BJ (cell line): Measurements from ENCODE around the gene TTC28. TPM values are rescaled to one million over a fixed set of nuclear protein-coding genes. Genes with fewer than 3 reads are reported as not detected.
"Not testable (repeated sequence)": the region's sequence is repeated elsewhere in the genome, so short reads cannot be mapped to it uniquely, and the experiment has no call there.

ENCODE experiments used
- CTCF ChIA-PET: fragments of 350-600 bp; formaldehyde crosslinking; extraction: SDS; loops from one replicate; lab custom pipeline; 2021; ENCODE audit warnings: antibody characterized with exemption, inconsistent platforms; lab: Yijun Ruan, JAX
- POLR2A ChIA-PET: fragments of 300-600 bp; sonication (Branson Sonifier 250); formaldehyde crosslinking; extraction: SDS; loops from one replicate; lab custom pipeline; 2021; ENCODE audit warnings: antibody characterized with exemption; lab: Charles Lee
- DNase-seq: peaks from one replicate; pipeline ENCODE4 v3.0.0-alpha.2; 2011; ENCODE audit warnings: low read depth
- H3K27me3 ChIP-seq: 2 replicates; pipeline ENCODE4 v1.6.0; 2011; ENCODE audit warnings: low read length; ENCODE audit not compliant: control insufficient read depth, insufficient read depth
- H3K36me3 ChIP-seq: 2 replicates; pipeline ENCODE4 v1.5.1; 2011; ENCODE audit warnings: low read length; ENCODE audit not compliant: control insufficient read depth, insufficient read depth
- H3K4me3 ChIP-seq: 2 replicates; pipeline ENCODE4 v1.5.1; 2011; ENCODE audit warnings: low read depth, mild to moderate bottlenecking, control low read depth, low read length
- polyA plus RNA-seq: library from polyadenylated mRNA; depleted of rRNA; stranded (reverse); fragments of >200 nt; gene quantifications from 2 replicates; pipeline ENCODE4 v1.2.3, GENCODE V29; 2011
- TF ChIP-seq, protein P1 (sequence below): IDR thresholded peaks from 2 replicates; pipeline ENCODE4 v1.5.1; 2011; ENCODE audit warnings: low read depth, mild to moderate bottlenecking, control low read depth, inconsistent platforms, low read length, moderate library complexity; ENCODE audit not compliant: insufficient read depth

Gene TTC28
- polyA plus RNA-seq, 1 experiment, result 8.7 TPM

DNA sequence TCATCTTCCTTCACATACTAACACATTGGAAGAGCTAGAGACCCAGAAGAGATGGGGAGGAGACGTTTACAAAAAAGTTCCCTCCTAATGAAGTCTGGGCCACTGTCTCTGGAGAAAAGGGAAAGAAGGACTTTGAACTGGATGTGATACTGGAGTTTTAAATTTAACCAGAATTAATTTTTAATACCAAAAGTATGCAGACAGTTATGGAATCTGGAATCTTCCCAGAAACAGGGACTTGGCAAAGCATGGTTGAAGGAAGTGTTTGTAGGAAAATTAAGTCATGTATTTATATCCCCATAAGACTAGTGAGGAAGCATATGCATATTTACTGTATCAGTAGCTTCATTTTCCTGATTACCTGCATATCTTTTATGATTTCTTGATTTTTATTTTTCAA lies 215.5 kb downstream of the TTC28 start:
- Histone ChIP-seq H3K36me3 (no peaks in the 10 kb centered on the region), H3K4me3 (no peak overlapping the region), H3K27me3 (no peaks in the 10 kb centered on the region)
- POLR2A ChIA-PET, result no interaction called here
- CTCF ChIA-PET, result no interaction called here
- DNase-seq, result no peak
- TF ChIP-seq, protein P1, sequence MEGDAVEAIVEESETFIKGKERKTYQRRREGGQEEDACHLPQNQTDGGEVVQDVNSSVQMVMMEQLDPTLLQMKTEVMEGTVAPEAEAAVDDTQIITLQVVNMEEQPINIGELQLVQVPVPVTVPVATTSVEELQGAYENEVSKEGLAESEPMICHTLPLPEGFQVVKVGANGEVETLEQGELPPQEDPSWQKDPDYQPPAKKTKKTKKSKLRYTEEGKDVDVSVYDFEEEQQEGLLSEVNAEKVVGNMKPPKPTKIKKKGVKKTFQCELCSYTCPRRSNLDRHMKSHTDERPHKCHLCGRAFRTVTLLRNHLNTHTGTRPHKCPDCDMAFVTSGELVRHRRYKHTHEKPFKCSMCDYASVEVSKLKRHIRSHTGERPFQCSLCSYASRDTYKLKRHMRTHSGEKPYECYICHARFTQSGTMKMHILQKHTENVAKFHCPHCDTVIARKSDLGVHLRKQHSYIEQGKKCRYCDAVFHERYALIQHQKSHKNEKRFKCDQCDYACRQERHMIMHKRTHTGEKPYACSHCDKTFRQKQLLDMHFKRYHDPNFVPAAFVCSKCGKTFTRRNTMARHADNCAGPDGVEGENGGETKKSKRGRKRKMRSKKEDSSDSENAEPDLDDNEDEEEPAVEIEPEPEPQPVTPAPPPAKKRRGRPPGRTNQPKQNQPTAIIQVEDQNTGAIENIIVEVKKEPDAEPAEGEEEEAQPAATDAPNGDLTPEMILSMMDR, result no peak

GRCh38 chr22:28463408-28463807 lies 216.2 kb downstream of the TTC28 start:
- H3K4me3 ChIP-seq, H3K27me3 ChIP-seq, DNase-seq, POLR2A ChIA-PET, H3K36me3 ChIP-seq: not testable (repeated sequence)
- CTCF ChIA-PET, result interaction anchor here (1.2 kb wide), 1 partner anchor 18 kb away, joined by 3 read pairs; no protein-coding TSS in a partner anchor

GRCh38 chr22:28462901-28463300 lies 216.7 kb downstream of the TTC28 start:
- TF ChIP-seq, protein P1, result no peak
- DNase-seq, result no peak
- no peak overlapping the region for H3K4me3 ChIP-seq

DNA sequence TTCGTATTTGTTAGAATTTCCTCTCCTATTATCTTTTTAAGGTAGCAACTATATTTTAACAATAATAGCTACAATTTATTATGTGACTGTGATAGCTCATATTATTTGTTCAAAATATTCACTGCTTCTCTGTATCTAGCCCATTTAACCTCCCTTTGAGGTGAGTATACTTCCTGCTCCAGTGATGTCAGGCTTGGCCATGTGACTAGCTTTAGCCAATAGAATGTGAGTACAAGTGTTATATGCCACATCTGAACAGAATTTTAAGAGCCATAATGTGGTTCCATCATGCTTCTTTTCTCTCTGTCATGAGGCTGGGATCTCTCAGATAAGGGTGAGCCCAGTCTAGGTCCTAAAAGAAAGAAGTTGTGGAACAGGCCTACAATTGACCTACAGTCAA lies 217.6 kb downstream of the TTC28 start:
- Histone ChIP-seq H3K36me3 (no peaks in the 10 kb centered on the region), H3K4me3 (no peak overlapping the region), H3K27me3 (no peaks in the 10 kb centered on the region)
- TF ChIP-seq, protein P1, result no peak
- POLR2A ChIA-PET, result no interaction called here
- no peak for DNase-seq
- CTCF ChIA-PET, result interaction anchor here (1.2 to 1.4 kb wide), 2 partner anchors 19 to 20 kb away, joined by 3 to 4 read pairs; no protein-coding TSS in a partner anchor

More at GRCh38 chr22:28462901-28463300, 216.7 kb downstream of the TTC28 start:
- ChIA-PET CTCF (interaction anchor here (1.2 to 1.4 kb wide), 2 partner anchors 19 to 20 kb away, joined by 3 to 4 read pairs; no protein-coding TSS in a partner anchor), POLR2A (no interaction called here)
- Histone ChIP-seq H3K27me3 (no peaks in the 10 kb centered on the region), H3K36me3 (no peaks in the 10 kb centered on the region)

DNA sequence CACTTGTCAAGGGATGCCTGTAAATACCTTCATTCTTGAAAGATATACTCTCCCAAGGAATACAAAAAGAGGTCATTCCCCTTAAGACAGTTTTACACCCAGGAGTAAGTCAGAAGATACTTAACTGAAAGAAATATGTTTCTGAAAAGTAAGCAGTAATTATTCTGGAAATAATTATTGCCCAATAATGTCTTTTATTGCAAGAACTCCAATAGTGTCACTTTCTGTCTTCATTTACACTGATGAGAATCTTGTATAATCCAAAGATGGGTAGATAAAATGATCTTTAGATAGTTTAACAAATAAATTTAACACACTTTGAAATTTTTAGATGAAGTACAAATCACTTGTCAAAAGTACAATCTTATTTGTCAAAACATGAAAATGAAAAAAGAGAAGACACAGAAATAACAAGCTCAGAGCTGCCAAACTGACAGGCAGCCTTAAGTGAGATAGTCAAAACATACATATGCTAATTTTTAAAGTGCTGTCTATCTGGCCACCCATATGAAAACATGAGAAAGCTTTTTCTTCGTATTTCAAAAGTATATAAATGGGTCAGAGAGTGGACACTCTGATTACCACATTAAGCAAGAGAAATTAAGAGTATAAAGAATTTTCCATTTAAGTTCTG lies 225.1 kb downstream of the TTC28 start:
- Histone ChIP-seq H3K27me3 (no peaks in the 10 kb centered on the region), H3K36me3 (no peaks in the 10 kb centered on the region), H3K4me3 (no peak overlapping the region)
- DNase-seq, result no peak
- POLR2A ChIA-PET, result no interaction called here
- TF ChIP-seq, protein P1, result no peak
- CTCF ChIA-PET, result no interaction called here
